ENCODE measurements around the gene ATOH8.

The ATOH8 gene

DNA sequence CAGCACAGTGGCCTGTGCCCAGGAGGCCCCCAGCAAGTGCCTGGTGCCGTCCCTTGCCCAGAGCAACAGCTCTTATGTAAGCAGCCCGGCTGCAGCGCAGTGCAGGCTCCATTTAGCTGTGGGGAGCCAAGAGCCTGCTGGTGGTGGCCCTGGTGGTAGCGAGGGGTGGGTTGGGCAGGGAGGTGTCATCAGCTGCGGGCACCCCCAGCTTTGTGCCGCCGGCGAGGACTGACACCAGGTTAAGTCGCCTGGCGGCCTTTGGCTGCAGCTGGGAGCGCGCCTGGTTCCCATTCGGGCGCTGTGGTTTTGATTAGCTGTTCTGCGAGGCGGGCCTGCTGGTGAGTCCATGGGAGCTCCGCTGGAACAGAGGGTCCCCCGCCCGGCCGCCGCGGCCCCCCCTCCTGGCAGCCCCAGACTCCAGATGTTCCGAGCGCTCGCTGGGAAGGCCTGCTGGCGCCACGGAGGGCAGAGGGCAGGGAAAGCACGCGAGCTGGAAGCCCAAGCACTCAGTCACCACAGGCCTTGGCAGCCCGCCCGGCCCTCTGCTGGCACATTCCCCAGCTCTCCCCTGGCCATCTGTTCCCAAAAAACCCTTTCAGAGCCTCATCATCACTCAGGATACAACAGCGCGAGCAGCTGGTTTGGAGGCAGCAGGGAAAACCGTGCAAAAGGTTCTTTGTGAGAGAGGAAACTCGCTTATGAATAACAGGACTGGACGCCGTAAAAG lies 18.4 kb downstream of the ATOH8 start:
- no peak for DNase-seq

DNA sequence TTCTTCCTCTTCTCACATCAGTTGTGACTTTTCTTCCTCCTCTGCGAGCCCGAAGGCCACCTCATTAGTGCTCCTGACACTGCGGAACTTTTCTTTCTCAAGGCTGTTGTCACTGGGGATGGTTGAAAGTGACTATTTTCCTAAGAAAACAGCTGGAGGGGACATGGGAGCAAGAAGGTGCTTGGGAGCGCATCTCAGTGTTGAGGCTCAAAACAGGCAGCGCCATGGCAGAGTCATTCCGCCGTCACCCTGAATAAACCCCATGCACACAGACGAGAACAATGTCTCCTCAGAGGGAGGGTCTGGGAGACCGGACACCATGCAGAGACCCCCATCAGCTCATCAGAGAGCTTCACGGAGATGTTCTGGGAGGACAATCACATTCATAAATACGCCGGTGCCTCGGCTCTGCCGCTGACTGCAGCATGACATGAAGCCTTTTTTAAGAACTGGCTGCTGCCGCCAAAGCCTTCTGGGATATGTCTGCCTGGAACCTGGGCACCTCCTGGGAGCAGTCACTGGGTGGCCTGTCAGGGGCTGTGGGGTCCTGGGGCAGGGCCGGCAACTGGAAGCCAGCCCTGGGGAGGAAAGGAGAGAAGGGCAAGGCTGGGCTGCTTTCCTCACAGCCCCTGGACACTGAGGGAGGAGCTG lies 19.2 kb downstream of the ATOH8 start:
- DNase-seq: no peak

DNA sequence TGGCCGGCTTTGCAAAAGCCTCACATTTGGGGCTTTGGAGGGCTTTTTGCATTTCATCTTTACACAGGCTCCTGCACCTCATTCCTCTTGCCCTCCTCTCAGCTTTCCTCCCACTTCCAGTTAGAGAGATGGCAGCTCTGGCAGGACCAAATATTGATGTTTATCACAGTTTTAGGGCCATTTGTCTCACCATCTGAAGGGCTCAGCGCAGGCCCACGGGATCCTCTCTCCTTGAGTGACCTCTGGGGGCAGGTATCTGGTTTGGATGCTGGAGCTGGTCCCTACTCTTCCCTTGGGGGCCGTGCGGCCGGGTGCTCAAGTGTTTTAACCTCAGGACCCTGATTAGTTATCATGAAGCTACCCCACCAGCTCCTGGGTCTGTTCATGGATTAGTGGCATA lies 19.9 kb downstream of the ATOH8 start:
- DNase-seq: no peak

DNA sequence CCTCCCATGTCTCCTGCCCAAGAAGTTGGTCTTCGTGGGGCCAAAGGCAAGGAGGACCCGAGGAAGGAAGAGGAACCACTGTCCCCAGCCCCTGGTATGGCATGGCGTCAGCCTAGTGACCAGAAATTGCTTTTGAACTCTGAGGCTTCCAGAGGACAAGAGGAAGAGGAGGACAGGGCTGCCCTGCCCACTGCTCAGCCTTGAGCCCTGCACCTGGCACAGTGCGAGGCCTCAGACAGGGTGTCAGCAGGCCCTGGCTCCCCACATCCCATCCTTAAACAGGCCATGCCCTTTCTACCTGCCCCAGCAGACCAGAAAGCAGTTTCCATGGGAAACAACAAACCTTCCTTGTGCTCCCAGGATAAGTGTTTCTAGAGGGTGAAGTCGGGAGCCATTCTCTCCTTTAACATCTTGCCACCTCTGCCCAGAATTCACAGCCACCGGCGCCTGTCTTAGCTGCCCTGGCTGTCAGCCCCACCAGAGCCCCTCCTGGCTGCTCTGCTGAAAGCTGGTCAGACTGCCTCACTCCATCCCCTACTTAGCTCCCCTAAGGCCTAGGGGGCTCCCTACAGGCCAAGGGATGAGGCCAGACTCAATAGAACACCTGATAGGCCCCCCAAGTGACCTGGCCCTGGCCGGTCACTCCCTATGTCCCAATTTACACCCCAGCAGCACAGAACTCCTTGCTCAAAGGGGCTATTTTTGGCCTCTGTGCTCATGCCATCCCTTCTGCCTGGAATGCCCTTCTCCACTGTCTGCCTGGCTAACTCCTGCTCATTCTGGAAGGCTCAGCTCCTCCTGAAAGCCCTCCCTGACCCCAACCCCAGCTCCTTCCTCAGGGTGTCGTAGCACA lies 20.6 kb downstream of the ATOH8 start:
- DNase-seq: no peak

DNA sequence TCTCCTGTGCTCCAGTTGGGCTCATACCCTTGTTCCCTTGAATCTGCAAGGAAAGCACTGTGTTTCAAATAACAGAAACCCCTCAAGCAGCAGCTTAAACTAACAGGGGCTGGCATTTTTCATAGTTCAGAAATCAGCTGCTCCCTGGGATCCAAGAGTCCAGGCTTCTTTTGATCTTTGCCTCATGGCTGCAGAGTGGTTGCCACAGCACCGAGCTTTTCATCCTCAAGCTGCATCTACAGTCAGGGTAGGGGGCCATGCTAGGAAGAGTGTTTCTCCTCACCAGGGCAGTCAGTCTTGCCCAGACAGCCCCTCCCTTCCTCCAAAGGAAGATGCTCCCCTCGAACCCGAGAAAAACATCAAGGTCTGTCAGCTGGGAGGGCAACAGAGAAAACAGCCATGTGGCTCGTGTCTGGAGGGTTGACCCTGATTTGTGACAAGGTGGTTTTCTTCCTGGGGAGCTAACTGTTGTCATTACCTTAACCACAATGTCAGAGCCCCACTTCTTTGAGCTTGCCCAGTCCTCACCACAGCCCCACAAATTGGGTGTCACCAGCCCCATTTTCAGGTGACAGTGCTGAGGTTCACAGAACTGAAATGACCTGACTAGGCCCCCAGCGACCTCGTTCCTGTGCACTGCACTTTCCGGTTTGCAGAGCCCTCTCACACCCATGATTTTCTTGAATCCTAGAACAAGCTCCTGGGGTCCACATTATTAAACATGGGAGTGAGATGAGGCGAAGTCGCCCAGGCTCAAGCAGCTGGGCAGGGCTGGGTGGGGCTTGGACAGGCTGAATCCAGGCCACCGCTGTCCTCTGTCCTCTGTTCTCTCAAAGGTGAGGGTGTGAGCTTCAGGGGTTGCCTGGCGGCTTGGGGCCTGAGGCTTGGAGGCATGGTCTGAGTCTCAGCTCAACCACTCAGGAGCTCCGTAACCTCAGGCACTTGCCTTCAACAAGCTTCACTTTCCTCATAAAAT lies 21.9 kb downstream of the ATOH8 start:
- DNase-seq: no peak

DNA sequence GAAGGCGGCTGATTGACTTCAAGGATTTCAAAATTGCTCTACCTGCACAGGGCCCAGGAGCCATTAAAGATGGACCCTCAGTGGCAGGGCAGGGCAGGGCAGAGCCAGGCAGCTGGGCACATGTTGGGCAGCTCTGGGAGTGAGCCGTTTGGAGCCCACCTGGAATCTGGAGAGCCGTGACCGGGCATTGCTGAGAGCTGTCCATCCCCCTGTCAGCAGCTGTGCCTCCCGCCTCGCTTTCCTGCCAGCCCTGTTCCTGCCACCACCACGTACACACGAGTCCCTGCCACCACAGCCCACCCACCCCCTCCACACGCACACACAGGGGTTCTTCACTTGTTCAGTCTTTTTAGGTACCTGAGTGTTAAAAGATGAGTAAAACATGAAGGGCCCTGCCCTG lies 22.9 kb downstream of the ATOH8 start:
- DNase-seq: no peak

DNA sequence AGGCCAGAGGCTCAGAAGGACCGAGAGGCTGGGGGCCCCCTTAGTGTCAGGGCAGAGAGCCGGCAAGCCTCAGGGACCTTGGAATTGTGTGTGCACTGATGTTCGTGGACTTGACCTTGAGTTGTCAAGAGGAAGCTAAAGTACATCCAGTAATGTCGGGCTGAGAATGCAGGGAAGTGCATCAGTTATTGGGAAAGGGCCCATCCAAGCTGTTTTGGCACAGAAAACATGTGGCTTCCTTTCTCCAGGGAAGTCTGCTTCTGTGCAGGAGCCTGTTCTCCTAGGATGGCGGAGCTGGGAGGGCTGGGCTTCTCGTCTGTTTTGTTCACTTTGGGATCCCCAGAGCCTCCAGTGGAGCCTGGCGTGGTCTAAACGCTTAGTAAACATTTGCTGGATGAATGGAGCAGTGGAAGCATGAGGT lies 23.7 kb downstream of the ATOH8 start:
- no peak for DNase-seq

DNA sequence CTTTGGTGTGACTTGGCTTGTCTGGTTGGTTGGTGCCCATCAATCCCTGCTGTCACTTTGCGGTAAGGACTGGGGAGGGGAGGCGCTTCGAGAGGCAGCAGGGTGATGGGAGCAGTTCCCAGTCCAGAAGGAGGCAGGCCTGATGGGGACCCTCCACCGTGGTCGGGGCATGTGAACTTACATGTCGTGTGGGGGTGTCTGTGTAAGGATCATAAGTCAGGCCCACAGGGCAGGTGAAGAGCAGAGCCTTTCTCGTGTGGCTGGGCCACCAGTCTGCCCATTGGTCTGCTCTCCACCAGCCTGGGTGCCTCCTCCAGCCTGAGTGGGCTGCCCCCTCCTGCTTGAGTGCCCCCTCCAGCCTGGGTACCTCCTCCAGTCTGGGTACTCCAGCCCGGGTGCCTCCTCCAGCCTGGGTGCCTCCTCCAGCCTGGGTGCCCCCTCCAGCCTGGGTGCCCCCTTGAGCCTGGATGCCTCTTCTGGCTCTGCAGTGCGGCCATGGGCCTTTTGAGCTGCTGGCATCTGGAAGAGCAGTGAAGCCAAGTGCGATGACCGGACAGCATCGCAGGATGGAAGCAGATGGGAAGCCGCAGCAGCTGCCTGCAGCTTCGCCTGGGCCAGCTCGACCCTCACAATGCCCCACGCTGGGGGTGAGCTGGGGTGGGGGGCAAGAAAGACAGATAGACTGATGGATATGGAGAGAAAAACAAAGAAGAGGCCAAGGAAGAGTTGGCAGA lies 25.0 kb downstream of the ATOH8 start:
- DNase-seq: no peak

DNA sequence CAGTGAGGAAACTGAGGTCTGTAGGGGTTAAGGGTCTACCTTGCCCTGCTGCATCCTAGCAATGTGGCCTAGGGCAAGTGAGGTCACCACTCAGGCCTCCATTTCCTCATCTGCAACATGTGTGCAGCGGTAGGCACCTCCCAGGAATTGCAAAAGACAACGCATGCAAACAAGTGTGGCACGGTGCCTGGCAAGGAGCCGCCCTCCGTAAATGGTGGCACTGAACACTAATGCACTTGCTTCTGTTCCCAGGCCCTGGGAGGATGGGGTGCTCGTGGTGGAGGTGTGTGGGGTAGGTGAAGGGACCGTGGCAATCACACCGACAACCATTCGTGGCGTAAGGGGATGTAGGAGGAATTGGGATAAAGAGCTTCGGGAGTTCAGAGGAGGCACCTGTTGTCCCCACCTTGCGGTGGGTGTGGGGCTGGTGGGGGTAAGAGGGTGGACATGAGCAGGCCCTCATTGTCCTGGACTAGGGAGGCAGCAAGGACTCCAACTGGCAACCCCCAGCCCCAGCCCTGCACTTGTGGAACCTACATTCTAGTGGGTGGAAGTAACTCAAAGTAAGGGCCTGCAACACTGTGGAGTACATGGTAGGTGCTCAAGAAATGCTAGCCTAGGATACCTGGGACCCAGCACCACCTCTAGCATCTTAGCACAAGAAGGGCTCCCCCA lies 26.0 kb downstream of the ATOH8 start:
- no peak for DNase-seq

DNA sequence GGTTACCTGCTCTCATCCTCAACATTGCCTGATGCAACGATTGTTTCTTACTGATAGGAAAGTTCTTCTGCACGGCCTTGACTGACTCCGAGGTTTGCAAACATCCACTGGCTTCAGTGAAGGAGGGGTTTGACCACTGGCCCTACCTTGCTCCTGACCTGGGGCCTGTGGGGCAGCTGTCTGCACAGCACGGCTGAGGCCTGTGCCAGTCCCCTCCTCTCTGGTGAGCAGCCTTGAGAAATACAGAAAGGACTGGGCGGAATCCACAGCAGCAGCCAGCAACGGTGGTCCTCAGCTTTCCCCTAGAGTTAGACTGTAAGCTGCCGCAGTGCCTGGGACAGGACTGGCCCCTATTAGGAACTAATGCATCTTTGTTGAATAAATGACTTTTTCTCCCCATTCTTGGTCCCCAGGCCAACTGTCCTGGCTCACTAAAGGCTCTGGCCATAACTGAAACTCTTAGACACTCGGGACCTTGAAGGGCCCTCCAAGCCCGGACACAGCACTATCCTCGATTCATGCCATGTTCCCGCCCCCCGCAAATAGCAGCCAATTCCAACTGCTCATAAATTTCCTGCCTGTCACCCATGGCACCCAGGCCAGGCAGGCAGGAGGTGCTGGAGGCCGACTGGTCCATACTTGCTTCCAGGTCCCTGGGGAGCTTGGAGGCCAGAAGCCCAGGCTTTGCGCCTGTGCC lies 26.7 kb downstream of the ATOH8 start:
- no peak for DNase-seq

DNA sequence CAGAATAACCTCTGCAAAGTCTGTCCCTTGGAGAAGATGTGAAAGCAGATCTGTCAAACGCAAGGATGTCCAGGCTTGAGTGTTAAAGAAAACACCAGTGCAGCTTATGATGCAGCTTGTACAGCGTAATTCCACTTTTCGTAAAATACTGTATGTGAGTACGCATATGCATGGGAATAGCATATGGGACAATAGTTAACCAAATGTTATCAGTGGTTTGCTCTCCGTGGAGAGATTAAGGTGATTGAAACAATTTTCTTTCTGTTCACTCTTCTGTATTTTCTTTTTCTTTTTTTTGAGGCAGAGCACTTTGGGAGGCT lies 27.2 kb downstream of the ATOH8 start:
- no peak for DNase-seq

DNA sequence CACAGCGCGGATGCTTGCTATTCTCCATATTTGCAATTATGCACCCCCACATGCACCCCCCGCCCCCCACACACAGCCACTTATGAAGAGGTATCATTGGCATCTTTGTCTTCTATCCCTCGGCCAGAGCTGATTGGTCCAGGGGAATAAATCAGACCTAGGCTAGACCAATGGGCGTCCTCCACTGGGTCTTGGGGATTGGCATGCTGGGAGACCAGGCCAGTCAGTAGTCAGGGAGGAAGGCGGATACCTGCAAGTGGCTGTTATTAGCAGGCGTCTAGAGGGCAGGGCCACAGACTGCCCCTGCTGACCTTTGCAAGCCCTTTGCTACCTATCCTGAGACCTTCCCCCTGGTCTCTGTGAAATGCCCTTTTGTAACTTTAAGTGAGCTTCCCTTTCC lies 30.0 kb downstream of the ATOH8 start:
- no peak for DNase-seq

DNA sequence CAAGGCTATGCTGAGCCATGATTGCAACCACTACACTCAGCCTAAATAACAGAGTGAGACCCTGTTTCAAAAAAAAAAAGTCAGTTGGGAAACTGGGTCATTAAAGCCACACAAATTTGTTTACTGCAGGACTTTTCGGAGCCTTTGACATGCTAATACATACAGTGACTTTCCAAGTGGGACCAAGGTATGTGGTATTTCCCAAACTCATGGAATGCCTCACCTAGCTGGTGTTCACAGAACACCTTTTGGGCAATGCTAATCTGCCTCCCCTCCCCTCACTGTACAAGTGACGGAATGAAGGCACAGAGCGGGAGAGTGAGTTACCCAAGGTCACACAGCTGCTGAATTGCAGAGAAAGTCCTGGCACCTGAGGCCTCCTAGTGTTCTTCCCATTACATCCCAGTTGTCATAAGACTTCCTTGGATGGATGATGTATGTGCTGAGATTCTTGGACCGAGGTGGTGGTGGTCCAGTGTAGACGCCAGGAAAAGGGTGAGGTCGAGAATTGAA lies 30.7 kb downstream of the ATOH8 start:
- DNase-seq: no peak

DNA sequence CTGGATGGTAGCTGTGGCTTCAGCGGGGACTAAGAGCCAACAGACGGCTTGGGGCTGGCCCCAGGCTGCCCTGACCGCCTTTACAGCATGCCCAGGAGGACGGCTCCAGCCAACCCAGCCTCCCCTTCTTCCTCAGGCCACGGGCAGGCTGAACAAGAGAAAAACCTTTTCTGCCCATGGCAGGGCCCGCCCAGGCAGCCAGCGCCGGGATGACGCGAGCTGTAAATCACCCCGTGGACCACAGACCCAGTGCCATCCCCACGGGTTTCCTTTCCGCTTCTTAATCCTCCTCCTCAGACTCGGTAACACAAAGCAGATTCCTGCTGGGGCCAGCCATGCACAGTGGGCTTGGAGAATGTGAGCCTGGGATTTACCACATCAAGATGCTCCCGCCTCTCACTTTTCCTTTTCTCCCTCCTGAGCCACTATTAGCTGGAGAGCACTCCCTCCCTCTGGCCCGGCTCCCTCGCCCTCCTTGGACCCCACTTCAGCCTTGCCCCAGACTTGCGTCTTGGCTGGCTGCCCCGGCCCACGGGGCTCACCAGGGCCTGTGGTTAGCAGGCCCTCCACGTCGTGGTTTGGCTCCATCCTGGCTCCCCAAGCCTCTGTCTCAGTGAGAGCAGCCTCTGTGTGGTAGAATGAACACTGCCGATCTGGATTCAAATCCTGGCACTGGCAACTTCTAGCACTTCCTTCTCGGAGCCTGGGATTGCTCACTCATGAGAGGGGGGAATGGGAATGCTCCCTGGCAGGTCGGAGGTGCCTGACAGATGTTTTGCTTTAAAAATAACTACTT lies 31.4 kb downstream of the ATOH8 start:
- DNase-seq: no peak

DNA sequence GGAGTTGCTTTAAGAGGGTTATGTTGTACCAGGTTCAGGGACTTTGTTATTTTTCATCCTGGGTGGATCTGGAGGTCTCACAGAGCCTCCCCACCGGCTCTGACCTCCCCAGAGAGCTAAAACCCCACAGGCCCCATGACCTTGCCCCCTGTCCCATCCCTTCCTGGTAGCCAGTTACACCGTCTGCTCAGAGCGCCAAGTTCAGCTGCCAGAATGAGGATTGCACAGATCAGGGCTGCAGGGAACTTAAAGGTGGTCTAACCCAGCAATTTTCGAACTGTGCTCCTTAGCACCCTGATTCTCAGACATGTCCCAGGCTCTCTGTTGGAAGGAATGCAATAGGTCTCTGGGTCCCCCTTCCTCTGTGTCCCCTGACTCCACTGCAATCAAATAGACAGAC lies 32.1 kb downstream of the ATOH8 start:
- DNase-seq: no peak

DNA sequence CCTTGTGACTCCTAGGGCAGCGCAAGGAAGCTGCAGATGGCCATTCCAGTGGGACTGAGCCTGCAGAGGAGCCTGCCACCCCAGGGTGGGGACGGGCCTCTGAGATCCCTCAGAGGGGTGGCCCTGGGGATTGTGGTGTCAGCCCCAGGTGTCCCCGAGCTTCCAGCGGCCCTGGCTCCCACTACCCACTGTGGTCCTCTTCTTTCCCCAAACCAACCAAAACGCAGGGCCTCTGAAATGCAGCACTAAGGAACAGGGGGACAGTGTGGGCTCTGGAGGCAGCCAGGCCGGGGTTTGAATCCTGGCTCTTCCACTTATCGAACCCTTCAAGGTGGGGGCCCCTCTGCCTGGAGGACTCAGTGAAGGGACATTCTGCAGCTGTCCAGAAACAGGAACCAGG lies 32.7 kb downstream of the ATOH8 start:
- DNase-seq: no peak

DNA sequence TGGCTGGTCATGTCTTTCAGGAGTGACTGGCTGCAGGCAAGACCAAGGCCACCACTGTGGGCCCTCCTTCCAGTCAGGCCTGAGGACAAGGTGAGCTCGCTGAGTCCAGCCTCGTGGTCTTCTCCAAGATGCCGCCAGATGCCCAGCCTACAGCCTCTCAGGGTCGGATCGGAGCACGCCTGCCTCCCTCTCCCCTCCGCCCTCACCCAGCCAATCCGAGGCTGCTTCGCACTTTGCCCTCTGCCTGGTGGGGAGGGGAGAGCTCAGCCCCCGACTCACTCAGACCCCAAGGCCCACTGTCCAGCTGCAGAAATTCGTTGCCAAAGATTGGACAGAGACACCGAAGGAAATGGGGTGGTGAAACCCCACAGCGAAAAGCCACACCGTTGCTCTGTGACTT lies 33.1 kb downstream of the ATOH8 start:
- no peak for DNase-seq

DNA sequence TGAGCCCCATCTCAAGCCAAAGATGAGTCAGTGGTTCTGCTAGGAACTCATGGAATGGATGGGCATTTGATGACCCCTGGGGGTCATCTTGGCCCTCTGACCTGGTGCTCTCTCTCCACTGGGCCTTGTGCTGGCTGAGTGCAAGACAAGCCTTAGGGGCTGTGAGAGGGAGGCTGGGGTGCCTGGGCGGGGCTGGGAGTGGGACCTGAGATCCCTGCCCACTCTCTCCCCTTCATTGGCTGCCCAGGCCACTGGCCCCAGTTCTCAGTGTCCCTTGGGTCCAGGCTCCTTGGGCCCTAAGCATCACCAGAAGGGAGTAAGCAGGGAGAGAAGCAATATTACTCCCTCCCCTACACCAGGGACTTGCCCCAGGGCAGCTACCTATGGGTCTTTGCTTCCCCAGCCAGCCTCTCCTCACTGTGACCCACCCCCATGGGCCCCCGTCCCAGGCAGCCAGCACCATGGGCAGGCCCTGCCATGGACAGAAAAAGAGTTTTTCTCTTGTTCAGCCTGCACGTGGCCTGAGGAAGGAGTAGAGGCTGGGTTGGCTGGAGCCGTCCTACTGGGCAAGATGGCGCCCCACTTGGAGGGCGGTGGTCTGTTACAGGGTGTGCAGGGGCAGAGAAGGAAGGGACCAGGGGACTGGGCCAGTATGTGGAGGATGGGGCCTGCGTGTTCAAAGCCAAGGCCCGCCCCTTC lies 33.6 kb downstream of the ATOH8 start:
- DNase-seq: no peak

DNA sequence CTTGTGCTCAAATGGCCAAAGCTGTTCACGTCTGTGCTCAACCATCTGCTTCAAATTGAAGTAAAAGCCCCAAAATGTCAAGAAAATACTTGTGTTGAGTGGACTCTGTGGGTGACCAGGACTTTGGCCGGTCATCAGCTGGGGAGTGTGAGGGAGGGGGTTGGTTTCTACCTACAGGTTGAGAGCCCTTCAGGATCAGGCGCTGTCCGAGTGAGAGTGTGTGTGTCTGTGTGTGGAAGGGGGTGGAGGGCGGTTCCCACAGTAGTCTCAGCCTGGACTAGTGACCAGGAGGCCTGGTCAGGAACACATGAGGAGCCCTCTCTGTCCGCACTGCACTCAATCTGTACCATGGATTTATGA lies 34.2 kb downstream of the ATOH8 start:
- DNase-seq: no peak

All from activated CD4-positive, alpha-beta T cell treated with anti-CD3 and anti-CD28 coated beads, Interleukin-10, Interleukin-2, amounts not matched to agents 100 ng/mL and 50 ng/mL, durations not matched to agents 16 hours and 8 hours (primary cell).